Skeletal muscle satellite cell (primary cell): ENCODE data around the gene ARMH1.

ENCODE experiments used
- small RNA-seq: library from RNA; depleted of rRNA; stranded (forward); fragments of <200 nt; gene quantifications from one replicate; pipeline ENCODE3, GENCODE V24; 2012

The ARMH1 gene

Small RNA genes within 50 kb of the gene (small RNA-seq; reads per million reads assigned to genes)
- gene RNU5D-1 (748 reads per million, percentile 99 among the genes with 10 or more reads in this experiment), gene RNU5F-1 (143 reads per million, percentile 97 among the genes with 10 or more reads in this experiment)
